Osteoblast (primary cell): ENCODE results near the gene DPYSL4. TPM values are rescaled to one million over a fixed set of nuclear protein-coding genes. Genes with fewer than 3 reads are reported as not detected.

Source experiments
- DNase-seq: peaks from one replicate; pipeline ENCODE4 v3.0.0; 2011; ENCODE audit warnings: low spot score, mixed read lengths; ENCODE audit not compliant: insufficient read length; ENCODE audit errors: missing footprints
- H2AFZ ChIP-seq: 2 replicates; pipeline ENCODE4 v1.6.0; 2011; ENCODE audit warnings: mild to moderate bottlenecking, low read length
- H3K27ac ChIP-seq: 2 replicates; pipeline ENCODE4 v1.5.1; 2011; ENCODE audit warnings: mild to moderate bottlenecking, low read depth, low read length, moderate library complexity
- H3K27me3 ChIP-seq: 2 replicates; pipeline ENCODE4 v1.6.0; 2012; ENCODE audit warnings: mild to moderate bottlenecking, control low read depth, inconsistent platforms, low read length, moderate library complexity; ENCODE audit not compliant: insufficient read depth
- H3K36me3 ChIP-seq: 2 replicates; pipeline ENCODE4 v1.5.1; 2011; ENCODE audit warnings: mild to moderate bottlenecking, low read length, control low read depth, moderate library complexity; ENCODE audit not compliant: insufficient read depth
- H3K4me1 ChIP-seq: 2 replicates; pipeline ENCODE4 v1.5.1; 2011; ENCODE audit warnings: mild to moderate bottlenecking, low read length, control low read depth, moderate library complexity; ENCODE audit not compliant: insufficient read depth
- H3K4me2 ChIP-seq: 2 replicates; pipeline ENCODE4 v1.6.0; 2011; ENCODE audit warnings: mild to moderate bottlenecking, low read length; ENCODE audit not compliant: insufficient read depth
- H3K4me3 ChIP-seq: fragments of 200-600 bp; sonication (generic); 3 replicates; pipeline ENCODE4 v1.5.1; 2012; ENCODE audit warnings: mild to moderate bottlenecking, low read length, inconsistent platforms; ENCODE audit not compliant: insufficient read depth
- H3K79me2 ChIP-seq: 2 replicates; pipeline ENCODE4 v1.6.0; 2012; ENCODE audit warnings: mild to moderate bottlenecking, low read length, control low read depth, inconsistent platforms; ENCODE audit not compliant: insufficient read depth
- H3K9me3 ChIP-seq: 2 replicates; pipeline ENCODE4 v1.5.1; 2011; ENCODE audit warnings: low read depth, low read length, control low read depth
- H4K20me1 ChIP-seq: 2 replicates; pipeline ENCODE4 v1.6.0; 2012; ENCODE audit warnings: mild to moderate bottlenecking, low read length, control low read depth; ENCODE audit not compliant: insufficient read depth
- CTCF ChIP-seq: IDR thresholded peaks from 2 replicates; pipeline ENCODE4 v1.5.1; 2011; ENCODE audit warnings: mild to moderate bottlenecking, low read depth, low read length, moderate library complexity; ENCODE audit errors: extremely low read depth
- total RNA-seq: library from RNA; depleted of rRNA; stranded (reverse); fragments of >200 nt; gene quantifications from 2 replicates; pipeline ENCODE4 v1.2.3, GENCODE V29; 2012

DPYSL4 gene
- total RNA-seq, 1 donor, result 0.72 TPM

GRCh38 chr10:132199854-132200311, 13.1 kb downstream of the DPYSL4 start:
- DNase-seq, result peak; percentile 83
- Histone ChIP-seq H3K27ac (no peak overlapping the region), H4K20me1 (no peaks in the 10 kb centered on the region), H3K4me3 (no peak overlapping the region), H3K4me2 (no peak overlapping the region), H2AFZ (no peak overlapping the region), H3K4me1 (no peaks in the 10 kb centered on the region), H3K79me2 (no peaks in the 10 kb centered on the region), H3K9me3 (no peaks in the 10 kb centered on the region), H3K36me3 (no peaks in the 10 kb centered on the region), H3K27me3 (no peaks in the 10 kb centered on the region)
- no peak for TF ChIP-seq CTCF

GRCh38 chr10:132200344-132201110, 13.8 kb downstream of the DPYSL4 start:
- peak; percentile 88 for DNase-seq
- H3K9me3 ChIP-seq, result no peaks in the 10 kb centered on the region
- no peak overlapping the region for H2AFZ ChIP-seq
- no peaks in the 10 kb centered on the region for H3K27me3 ChIP-seq
- H3K27ac ChIP-seq, result no peak overlapping the region
- H3K79me2 ChIP-seq, result no peaks in the 10 kb centered on the region
- no peak overlapping the region for H3K4me3 ChIP-seq
- no peak overlapping the region for H3K4me2 ChIP-seq
- no peaks in the 10 kb centered on the region for H3K36me3 ChIP-seq
- TF ChIP-seq CTCF, result no peak
- H4K20me1 ChIP-seq, result no peaks in the 10 kb centered on the region
- H3K4me1 ChIP-seq, result no peaks in the 10 kb centered on the region

GRCh38 chr10:132201111-132201969, 14.6 kb downstream of the DPYSL4 start:
- no peak overlapping the region for H3K27ac ChIP-seq
- no peaks in the 10 kb centered on the region for H4K20me1 ChIP-seq
- peak; percentile 90 for DNase-seq
- H3K9me3 ChIP-seq, result no peaks in the 10 kb centered on the region
- H2AFZ ChIP-seq, result no peak overlapping the region
- H3K79me2 ChIP-seq, result no peaks in the 10 kb centered on the region
- H3K4me2 ChIP-seq, result no peak overlapping the region
- H3K4me1 ChIP-seq, result no peaks in the 10 kb centered on the region
- no peaks in the 10 kb centered on the region for H3K27me3 ChIP-seq
- no peaks in the 10 kb centered on the region for H3K36me3 ChIP-seq
- no peak for TF ChIP-seq CTCF
- H3K4me3 ChIP-seq, result no peak overlapping the region
